Urinary bladder (tissue), 4 donors: Measurements from ENCODE around the gene FAM180B. TPM values are rescaled to one million over a fixed set of nuclear protein-coding genes. Genes with fewer than 3 reads are reported as not detected.

Experiments used
- DNase-seq: peaks from one replicate; pipeline ENCODE4 v3.0.0-alpha.2; 2015; ENCODE audit errors: extremely low spot score
- H3K27ac ChIP-seq: one replicate; pipeline ENCODE4 v1.5.1; 2013; ENCODE audit warnings: low read depth, mild to moderate bottlenecking, moderate library complexity
- H3K36me3 ChIP-seq: one replicate; pipeline ENCODE4 v1.6.1; 2013; ENCODE audit warnings: mild to moderate bottlenecking, moderate library complexity; ENCODE audit not compliant: insufficient read depth
- H3K4me1 ChIP-seq: one replicate; pipeline ENCODE4 v1.6.1; 2013; ENCODE audit warnings: mild to moderate bottlenecking, moderate library complexity; ENCODE audit not compliant: insufficient read depth
- H3K4me3 ChIP-seq: one replicate; pipeline ENCODE4 v1.5.1; 2013; ENCODE audit warnings: low read depth, low read length
- WGBS: extraction: QIAGEN DNeasy Blood & Tissue Kit; methylation state at CpG from one replicate; pipeline ENCODE4 v1.1.7; 2013; 5-methylcytosine and 5-hydroxymethylcytosine counted together
- polyA plus RNA-seq: library from polyadenylated mRNA; stranded (reverse); fragments of 200-250 nt; gene quantifications from one replicate; pipeline ENCODE4 v1.2.3, GENCODE V29; 2013
- total RNA-seq: library from RNA; depleted of rRNA; stranded (reverse); fragments of >200 nt; gene quantifications from one replicate; pipeline ENCODE4 v1.2.3, GENCODE V29; 2014
- donor health status: healthy with polysubstance abuse.
- donor health status: healthy.

FAM180B gene
- total and polyA plus RNA-seq, 2 donors, result 0.10 to 0.32 TPM

- Histone ChIP-seq H3K4me3 (no peak overlapping the region), H3K4me1 (no peaks in the 10 kb centered on the region), H3K27ac (no peak overlapping the region), H3K36me3 (no peaks in the 10 kb centered on the region)
- 13% methylated on average over 6 of the region's 6 CpGs for WGBS
- DNase-seq, result no peak
These were observed 7.0 kb downstream of the FAM180B start for GRCh38 chr11:47593492-47593933.

DNA sequence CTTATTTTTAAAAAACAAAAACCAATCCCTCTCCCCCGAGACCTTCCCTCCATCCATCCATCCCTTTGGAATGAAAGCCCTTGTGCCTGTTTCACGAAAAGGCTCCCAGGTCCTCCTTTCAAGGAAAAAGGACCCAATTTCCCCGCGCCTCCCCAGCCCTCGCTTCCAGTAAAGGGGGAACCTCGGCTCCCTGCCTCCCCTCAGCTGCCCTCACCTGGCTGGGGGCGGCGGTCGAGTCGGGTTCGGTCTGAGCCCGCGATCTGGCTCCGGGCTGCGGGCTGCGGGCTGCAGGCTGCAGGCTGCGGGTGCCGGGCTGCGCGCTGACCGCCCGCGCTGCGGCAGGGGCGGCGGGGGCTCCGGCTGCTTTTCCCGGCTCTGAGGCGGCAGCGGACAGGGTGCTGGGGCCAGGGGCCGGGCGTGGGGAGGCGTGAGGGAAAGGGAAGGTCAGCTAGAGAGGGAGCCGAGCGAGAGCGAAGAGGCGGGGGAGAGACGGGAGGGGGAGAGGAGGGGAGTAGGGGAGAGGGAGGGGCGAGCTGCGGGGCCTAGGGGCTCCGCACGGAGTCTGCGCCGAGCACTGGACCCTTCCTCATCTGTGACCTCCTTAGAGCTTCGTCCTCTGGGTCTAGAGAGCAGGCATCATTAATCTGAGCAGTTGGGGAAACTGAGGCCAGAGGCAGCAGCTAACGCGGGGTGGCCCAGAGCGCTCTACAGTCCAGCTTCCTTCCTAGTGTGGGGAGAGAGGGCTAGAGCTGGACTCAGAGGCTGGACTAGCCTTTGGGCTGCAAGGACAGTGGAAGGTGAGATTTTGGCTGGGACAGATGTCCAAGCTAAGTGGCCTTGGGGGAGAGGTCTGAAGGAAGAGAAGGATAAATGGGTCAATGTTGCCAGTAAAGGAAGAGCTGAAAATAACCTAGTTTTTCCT, 7.7 kb downstream of the FAM180B start, which contains the start of gene C1QTNF4:
Gene C1QTNF4 (minus strand): TSS at position 478 of the 922 bp plus-strand sequence. CDS start 3,601 bp downstream, outside the sequence.
- no peak within 1 kb of the TSS for H3K4me3 ChIP-seq
- no peaks in the 10 kb centered on the region for H3K4me1 ChIP-seq
- 2% methylated on average over 48 of the region's 48 CpGs for WGBS
- no peak for DNase-seq
- H3K27ac ChIP-seq, result no peak within 1 kb of the TSS
- H3K36me3 ChIP-seq, result no peaks in the 10 kb centered on the region

DNA sequence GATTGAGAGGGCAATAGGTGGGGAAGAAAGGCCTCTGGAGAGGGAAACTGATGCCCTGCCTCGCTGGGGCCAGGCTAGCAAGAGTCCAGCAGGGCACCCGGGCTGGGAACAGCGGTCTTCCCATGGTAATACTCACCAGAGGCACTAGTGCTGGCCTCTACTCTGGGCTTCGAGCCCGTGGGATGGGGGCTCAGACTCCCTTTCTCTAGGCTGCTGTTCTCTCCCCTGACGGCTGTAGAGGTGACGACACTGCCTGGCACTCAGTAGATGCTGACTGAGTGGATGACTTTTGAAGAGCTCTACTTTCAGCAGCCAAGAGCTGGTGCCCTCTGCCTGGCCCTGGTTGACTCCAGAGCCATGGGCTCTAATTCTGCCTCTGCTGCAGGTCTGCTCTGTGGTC, 8.6 kb downstream of the FAM180B start:
- Histone ChIP-seq H3K27ac (no peak overlapping the region), H3K4me1 (no peaks in the 10 kb centered on the region), H3K36me3 (no peaks in the 10 kb centered on the region), H3K4me3 (no peak overlapping the region)
- no peak for DNase-seq
- 63% methylated on average over 7 of the region's 7 CpGs for WGBS

- whole genome bisulfite sequencing, result 98% methylated on average over 1 of the region's 1 CpG
- Histone ChIP-seq H3K27ac (no peak overlapping the region), H3K4me3 (no peak overlapping the region), H3K36me3 (no peaks in the 10 kb centered on the region), H3K4me1 (no peaks in the 10 kb centered on the region)
- no peak for DNase-seq
These were observed 9.5 kb downstream of the FAM180B start for GRCh38 chr11:47595967-47596366.

GRCh38 chr11:47599902-47600301, 13.4 kb downstream of the FAM180B start:
- Histone ChIP-seq H3K27ac (no peak overlapping the region), H3K36me3 (no peaks in the 10 kb centered on the region), H3K4me3 (no peak overlapping the region), H3K4me1 (no peaks in the 10 kb centered on the region)
- 72% methylated on average over 4 of the region's 4 CpGs for WGBS
- DNase-seq, result no peak

DNA sequence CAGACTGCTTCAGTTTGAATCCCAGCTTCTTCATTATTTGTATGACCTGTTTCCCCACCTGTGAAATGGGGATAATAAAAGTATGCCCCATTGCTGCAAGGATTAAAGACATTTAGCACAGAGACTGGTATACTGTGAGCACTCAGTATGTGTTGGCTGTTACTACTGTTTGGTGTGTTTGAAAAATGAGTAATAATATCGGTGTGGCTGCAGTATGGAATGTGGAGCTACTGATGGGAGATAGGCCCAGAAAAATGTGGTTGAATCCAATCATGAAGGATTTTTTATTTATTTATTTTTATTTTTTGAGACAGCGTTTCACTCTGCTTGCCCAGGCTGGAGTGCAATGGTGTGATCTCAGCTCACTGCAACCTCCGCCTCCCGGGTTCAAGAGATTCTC, 16.8 kb downstream of the FAM180B start:
- H3K36me3 ChIP-seq, result no peaks in the 10 kb centered on the region
- WGBS, result 88% methylated on average over 4 of the region's 4 CpGs
- DNase-seq, result no peak
- no peak overlapping the region for H3K4me3 ChIP-seq
- H3K4me1 ChIP-seq, result no peaks in the 10 kb centered on the region
- H3K27ac ChIP-seq, result no peak overlapping the region

GRCh38 chr11:47605921-47606320, 19.4 kb downstream of the FAM180B start:
- Histone ChIP-seq H3K4me1 (no peaks in the 10 kb centered on the region), H3K27ac (no peak overlapping the region), H3K4me3 (no peak overlapping the region), H3K36me3 (peaks cover 2% of the 10 kb centered on the region)
- no peak for DNase-seq
- WGBS, result 55% methylated on average over 3 of the region's 3 CpGs

DNA sequence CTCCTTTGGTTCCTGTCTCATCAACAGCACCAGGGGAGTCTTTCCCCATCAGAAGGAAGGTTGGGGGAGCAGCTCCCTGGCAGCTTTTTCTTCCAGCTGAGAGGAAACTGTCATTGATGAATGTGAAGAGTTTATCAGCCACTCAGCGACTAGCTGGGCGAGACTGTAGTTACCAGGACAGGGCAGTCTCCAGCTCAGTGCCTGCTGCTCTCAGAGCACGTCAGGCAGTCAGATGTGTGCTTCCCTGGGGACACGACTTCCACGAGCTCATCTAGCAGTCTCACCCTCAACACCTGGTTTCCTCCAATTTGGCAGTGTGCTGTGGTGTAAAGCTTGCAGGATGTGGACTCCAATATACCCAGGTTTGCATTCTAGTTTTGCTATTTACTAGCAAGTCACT, 20.3 kb downstream of the FAM180B start:
- 52% methylated on average over 5 of the region's 5 CpGs for WGBS
- Histone ChIP-seq H3K27ac (no peak overlapping the region), H3K36me3 (peaks cover 2% of the 10 kb centered on the region), H3K4me3 (no peak overlapping the region), H3K4me1 (no peaks in the 10 kb centered on the region)
- no peak for DNase-seq

DNA sequence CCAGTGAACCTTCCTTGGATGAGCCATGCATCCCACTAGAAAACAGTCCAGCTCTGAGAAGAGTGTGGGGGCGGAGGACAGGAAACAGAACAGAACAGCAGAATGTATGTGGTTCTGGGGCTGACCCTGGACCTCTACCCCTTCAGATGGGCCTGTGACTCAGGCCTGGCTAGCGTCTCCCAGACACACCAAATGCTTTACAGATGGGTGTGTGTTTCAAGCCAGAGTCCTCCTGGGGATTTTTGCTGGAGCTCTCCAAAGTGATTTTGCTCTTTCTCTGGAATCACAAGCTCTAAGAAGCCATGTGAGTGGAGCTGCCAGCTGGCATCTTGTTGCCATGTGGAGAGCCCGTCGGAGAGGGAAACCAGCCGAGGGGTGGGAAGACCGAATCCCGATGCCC, 20.9 kb downstream of the FAM180B start:
- Histone ChIP-seq H3K36me3 (peaks cover 2% of the 10 kb centered on the region), H3K4me3 (no peak overlapping the region), H3K4me1 (no peaks in the 10 kb centered on the region), H3K27ac (no peak overlapping the region)
- DNase-seq, result no peak
- 67% methylated on average over 7 of the region's 7 CpGs for WGBS

DNA sequence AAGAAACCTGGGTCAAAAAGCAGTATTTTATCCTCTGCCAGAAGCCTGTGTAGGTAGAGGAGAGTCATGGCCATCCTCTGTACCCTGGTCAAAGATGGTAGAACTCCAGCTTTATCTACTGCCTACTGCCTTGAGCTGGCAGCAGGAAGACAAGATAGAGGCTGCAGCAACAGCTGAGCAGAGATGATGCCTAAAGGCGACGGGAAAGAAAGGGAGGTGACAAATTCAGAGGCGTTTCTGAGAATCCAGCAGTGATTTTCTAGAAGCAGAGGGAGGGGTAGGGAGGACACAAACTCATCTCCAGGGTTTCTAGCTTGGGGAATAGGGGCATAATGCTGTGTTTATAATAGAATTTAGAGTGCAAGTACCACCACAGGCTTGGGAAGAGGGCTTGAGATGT, 23.2 kb downstream of the FAM180B start:
- H3K36me3 ChIP-seq, result peaks cover 2% of the 10 kb centered on the region
- H3K4me1 ChIP-seq, result no peaks in the 10 kb centered on the region
- 87% methylated on average over 3 of the region's 3 CpGs for WGBS
- H3K27ac ChIP-seq, result no peak overlapping the region
- DNase-seq, result no peak
- H3K4me3 ChIP-seq, result no peak overlapping the region

DNA sequence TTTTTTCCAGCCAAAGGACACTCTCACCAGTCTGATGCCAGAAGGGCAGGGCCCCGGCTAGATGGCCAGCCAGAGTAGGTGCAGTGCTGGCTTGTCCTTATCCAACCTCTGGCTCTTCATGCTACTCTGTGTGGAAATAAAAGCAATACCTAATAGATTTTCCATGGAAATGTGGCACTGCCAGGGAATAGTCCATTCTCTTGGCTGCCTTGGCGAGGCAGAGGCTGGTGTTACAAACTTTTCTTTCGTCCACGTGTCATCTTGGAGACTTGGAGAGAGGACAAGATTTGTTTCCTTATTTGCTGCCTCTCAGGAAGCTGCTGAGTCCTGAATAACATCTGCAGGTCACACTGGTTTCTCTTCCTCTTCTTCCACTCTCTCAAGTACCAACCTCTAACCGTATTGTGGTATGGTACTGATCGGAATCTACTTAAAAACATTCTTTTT, 24.9 kb downstream of the FAM180B start:
- DNase-seq, result no peak
- 79% methylated on average over 6 of the region's 6 CpGs for WGBS
- H3K4me1 ChIP-seq, result no peaks in the 10 kb centered on the region

DNA sequence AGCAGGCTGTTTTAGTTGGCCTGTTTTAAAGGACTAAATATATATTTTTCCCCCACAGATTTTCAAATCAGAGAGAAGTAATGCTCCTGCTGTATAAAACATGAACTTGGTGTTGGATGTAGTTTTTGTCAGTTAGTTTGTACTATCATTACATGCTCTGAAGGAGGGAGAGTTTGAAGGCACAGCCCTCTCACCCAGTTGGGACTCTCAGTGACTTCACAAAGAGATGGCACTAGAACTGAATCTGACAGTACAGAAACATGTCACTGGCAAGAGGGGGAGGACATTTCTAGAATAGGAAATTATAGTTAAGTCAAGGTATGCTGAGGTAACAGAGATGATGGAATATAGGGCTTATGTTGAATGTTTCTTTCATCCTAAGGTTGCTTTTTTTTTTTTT, 28.8 kb downstream of the FAM180B start:
- no peak overlapping the region for H3K27ac ChIP-seq
- no peaks in the 10 kb centered on the region for H3K36me3 ChIP-seq
- no peaks in the 10 kb centered on the region for H3K4me1 ChIP-seq
- no peak overlapping the region for H3K4me3 ChIP-seq
- DNase-seq, result no peak

More for the DNA sequence above, 24.9 kb downstream of the FAM180B start:
- no peak overlapping the region for H3K4me3 ChIP-seq
- H3K36me3 ChIP-seq, result peaks cover 2% of the 10 kb centered on the region
- no peak overlapping the region for H3K27ac ChIP-seq

- H3K27ac ChIP-seq, result no peak overlapping the region
- DNase-seq, result no peak
- H3K4me1 ChIP-seq, result no peaks in the 10 kb centered on the region
- peaks cover 2% of the 10 kb centered on the region for H3K36me3 ChIP-seq
- H3K4me3 ChIP-seq, result no peak overlapping the region
- 88% methylated on average over 10 of the region's 10 CpGs for WGBS
These were observed 30.4 kb downstream of the FAM180B start for GRCh38 chr11:47616726-47617416.

DNA sequence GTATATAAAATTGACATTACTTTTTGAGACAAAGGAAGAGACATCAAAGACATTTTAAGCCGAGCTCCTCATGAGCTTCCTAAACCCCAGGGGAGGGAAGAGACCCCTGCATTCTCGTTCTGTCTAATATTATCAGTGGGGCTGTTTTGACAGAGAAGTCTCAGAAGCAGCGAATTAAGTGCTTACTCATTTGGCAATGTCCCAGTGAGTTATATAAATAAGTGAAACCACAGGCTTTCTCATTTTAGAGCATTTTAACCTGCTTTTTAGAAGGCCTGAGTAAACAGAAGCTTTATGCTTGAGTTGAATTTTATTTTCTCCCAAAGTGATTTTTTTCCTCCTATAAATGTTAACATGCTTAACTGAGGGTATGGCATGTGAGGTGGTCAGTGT, 30.9 kb downstream of the FAM180B start:
- H3K36me3 ChIP-seq, result peaks cover 2% of the 10 kb centered on the region
- WGBS, result 47% methylated on average over 3 of the region's 3 CpGs

More for the DNA sequence above, 30.9 kb downstream of the FAM180B start:
- Histone ChIP-seq H3K4me3 (no peak overlapping the region), H3K27ac (no peak overlapping the region), H3K4me1 (no peaks in the 10 kb centered on the region)
- no peak for DNase-seq
